A673 (cell line): Measurements from ENCODE around the gene PPP1R3F. TPM values are rescaled to one million over a fixed set of nuclear protein-coding genes. Genes with fewer than 3 reads are reported as not detected.

Experiments used
- BruUV-seq: library from RNA; stranded (reverse); fragments of 400-500 nt; replicated peaks from 2 replicates; lab custom pipeline; 2021; lab: Mats Ljungman, UMichigan
- CTCF ChIA-PET: fragments of 300-600 bp; sonication (Branson Sonifier 250); formaldehyde crosslinking; loops from one replicate; lab custom pipeline; 2022; ENCODE audit warnings: antibody characterized with exemption; lab: Charles Lee
- POLR2A ChIA-PET: fragments of 300-600 bp; sonication (Branson Sonifier 250); formaldehyde crosslinking; loops from one replicate; lab custom pipeline; 2022; ENCODE audit warnings: antibody characterized with exemption; ENCODE audit not compliant: low non-redundant PET; lab: Charles Lee
- DNase-seq: peaks from one replicate; pipeline ENCODE4 v3.0.0-alpha.2; 2015; ENCODE audit warnings: low spot score
- H3K27ac ChIP-seq: fragments of 200-600 bp; sonication (generic); 2 replicates; pipeline ENCODE4 v1.5.1; 2016; ENCODE audit warnings: mixed run types, low read depth, mild to moderate bottlenecking, mixed read lengths, antibody characterized with exemption, low read length; ENCODE audit not compliant: poor library complexity, severe bottlenecking
- H3K27me3 ChIP-seq: fragments of 200-600 bp; sonication (generic); replicated peaks from 2 replicates; pipeline ENCODE4 v1.6.1; 2017; ENCODE audit warnings: mixed run types, low read depth, mild to moderate bottlenecking, mixed read lengths, antibody characterized with exemption, low read length; ENCODE audit not compliant: insufficient read depth, poor library complexity
- H3K36me3 ChIP-seq: fragments of 200-600 bp; sonication (generic); 2 replicates; pipeline ENCODE4 v1.6.1; 2016; ENCODE audit warnings: mixed run types, mild to moderate bottlenecking, mixed read lengths, antibody characterized with exemption, low read length; ENCODE audit not compliant: insufficient read depth, poor library complexity, severe bottlenecking
- H3K4me1 ChIP-seq: fragments of 200-600 bp; sonication (generic); 2 replicates; pipeline ENCODE4 v1.6.1; 2017; ENCODE audit warnings: mixed run types, mild to moderate bottlenecking, mixed read lengths, antibody characterized with exemption, low read length; ENCODE audit not compliant: insufficient read depth, poor library complexity, severe bottlenecking
- H3K4me3 ChIP-seq: fragments of 200-600 bp; sonication (generic); 2 replicates; pipeline ENCODE4 v1.5.1; 2016; ENCODE audit warnings: low read depth, mixed run types, mild to moderate bottlenecking, mixed read lengths, low read length; ENCODE audit not compliant: poor library complexity, severe bottlenecking
- H3K9me3 ChIP-seq: fragments of 200-600 bp; sonication (generic); 2 replicates; pipeline ENCODE4 v1.6.1; 2016; ENCODE audit warnings: mixed run types, low read depth, mild to moderate bottlenecking, mixed read lengths, antibody characterized with exemption, low read length; ENCODE audit not compliant: poor library complexity, severe bottlenecking
- EZH2 ChIP-seq: fragments of 200-600 bp; sonication (generic); IDR thresholded peaks from 2 replicates; pipeline ENCODE4 v1.6.1; 2017; ENCODE audit warnings: borderline replicate concordance, low read depth, mild to moderate bottlenecking, mixed read lengths, antibody characterized with exemption, low read length; ENCODE audit not compliant: poor library complexity, severe bottlenecking
- intact Hi-C: fragments of 100-400 bp; cut with micrococcal nuclease; formaldehyde crosslinking; loops from one replicate; pipeline ENCODE4 v1.10.0; 2022; ENCODE audit not compliant: unreplicated experiment
- total RNA-seq: library from RNA; stranded (reverse); gene quantifications from 2 replicates; pipeline ENCODE4 v1.2.3, GENCODE V29; 2021
- TF ChIP-seq, protein P1 (sequence below): fragments of 300-800, 200-600 bp; sonication (generic); conservative IDR thresholded peaks from 2 replicates; pipeline ENCODE4 v1.5.1; 2017; ENCODE audit warnings: low read depth, mild to moderate bottlenecking, antibody characterized with exemption, low read length, moderate library complexity, mixed read lengths

Gene PPP1R3F
- total RNA-seq, 1 experiment from 2014 or later = 12.3 TPM

DNA sequence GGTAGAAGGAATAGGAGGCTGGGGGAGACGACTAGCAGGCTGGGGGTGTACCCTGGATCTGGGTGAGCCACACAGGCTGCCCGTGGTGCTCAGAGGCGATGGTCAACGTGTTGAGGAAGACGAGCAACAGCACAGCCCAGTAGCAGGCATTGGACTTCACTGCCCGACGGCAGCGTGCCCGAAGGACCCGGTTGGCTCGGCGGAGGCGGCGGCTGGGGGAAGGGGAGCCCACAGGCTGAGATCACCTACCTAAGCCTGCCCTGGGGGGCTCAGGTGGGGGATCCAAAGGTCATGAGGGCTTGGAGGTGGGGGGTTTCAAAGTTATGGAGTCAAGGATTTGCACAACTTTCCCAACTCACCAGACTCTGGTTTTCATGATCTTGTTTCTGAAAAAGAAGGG, 43.7 kb upstream of the PPP1R3F start:
- Histone ChIP-seq H3K4me3 (no peak overlapping the region), H3K9me3 (no peaks in the 10 kb centered on the region), H3K4me1 (no peaks in the 10 kb centered on the region), H3K36me3 (no peaks in the 10 kb centered on the region), H3K27ac (no peak overlapping the region), H3K27me3 (no peaks in the 10 kb centered on the region)
- intact Hi-C loops = no loop called here
- ChIA-PET CTCF (no interaction called here), POLR2A (no interaction called here)
- no peak for DNase-seq
- BruUV-seq = no TSS peak
- TF ChIP-seq, protein P1, sequence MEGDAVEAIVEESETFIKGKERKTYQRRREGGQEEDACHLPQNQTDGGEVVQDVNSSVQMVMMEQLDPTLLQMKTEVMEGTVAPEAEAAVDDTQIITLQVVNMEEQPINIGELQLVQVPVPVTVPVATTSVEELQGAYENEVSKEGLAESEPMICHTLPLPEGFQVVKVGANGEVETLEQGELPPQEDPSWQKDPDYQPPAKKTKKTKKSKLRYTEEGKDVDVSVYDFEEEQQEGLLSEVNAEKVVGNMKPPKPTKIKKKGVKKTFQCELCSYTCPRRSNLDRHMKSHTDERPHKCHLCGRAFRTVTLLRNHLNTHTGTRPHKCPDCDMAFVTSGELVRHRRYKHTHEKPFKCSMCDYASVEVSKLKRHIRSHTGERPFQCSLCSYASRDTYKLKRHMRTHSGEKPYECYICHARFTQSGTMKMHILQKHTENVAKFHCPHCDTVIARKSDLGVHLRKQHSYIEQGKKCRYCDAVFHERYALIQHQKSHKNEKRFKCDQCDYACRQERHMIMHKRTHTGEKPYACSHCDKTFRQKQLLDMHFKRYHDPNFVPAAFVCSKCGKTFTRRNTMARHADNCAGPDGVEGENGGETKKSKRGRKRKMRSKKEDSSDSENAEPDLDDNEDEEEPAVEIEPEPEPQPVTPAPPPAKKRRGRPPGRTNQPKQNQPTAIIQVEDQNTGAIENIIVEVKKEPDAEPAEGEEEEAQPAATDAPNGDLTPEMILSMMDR = no peak
- no peak for TF ChIP-seq EZH2

DNA sequence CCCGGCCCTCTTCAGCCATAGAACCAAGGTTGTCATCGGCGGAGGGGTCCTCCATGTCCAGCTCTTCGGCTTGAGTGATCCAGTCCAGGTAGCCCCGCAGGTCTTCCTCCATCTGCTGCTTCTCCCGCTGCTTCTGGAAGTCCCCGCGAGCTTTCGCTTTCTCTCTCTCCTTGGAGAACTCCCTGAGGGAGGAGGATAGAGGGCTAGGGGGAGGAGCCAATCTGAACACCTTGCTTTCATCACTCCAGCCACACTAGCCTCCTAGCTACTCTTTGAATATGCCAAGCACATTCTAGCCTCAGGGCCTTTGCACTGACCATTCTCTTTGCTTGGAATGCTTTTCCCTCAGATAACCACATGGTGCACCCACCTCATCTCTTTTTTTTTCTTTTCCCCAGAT, 42.6 kb upstream of the PPP1R3F start:
- Histone ChIP-seq H3K27ac (no peak overlapping the region), H3K27me3 (no peaks in the 10 kb centered on the region), H3K4me3 (no peak overlapping the region), H3K36me3 (no peaks in the 10 kb centered on the region), H3K4me1 (no peaks in the 10 kb centered on the region), H3K9me3 (no peaks in the 10 kb centered on the region)
- intact Hi-C loops = no loop called here
- no peak for DNase-seq
- no TSS peak for BruUV-seq
- ChIA-PET CTCF (no interaction called here), POLR2A (no interaction called here)
- TF ChIP-seq, protein P1 = no peak
- no peak for TF ChIP-seq EZH2

DNA sequence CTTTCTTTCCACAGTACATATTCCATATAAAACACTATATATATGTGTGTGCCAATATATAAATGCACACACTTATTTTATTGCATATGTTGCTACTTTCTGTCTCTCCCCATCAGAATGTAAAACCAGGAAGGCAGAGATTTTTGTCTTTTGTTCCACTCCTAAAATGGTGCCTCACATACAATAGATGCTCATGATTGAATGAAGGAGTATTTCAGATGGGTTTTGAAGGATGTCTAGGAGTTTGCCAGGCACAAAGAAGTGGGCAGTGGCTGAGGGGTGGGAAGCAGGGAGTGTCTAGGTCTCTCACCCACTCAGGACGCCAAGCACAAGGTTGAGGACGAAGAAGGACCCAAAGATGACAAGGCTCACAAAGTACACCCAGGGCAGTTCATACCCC, 41.9 kb upstream of the PPP1R3F start:
- intact Hi-C loops = no loop called here
- Histone ChIP-seq H3K36me3 (no peaks in the 10 kb centered on the region), H3K4me3 (no peak overlapping the region), H3K27ac (no peak overlapping the region), H3K4me1 (no peaks in the 10 kb centered on the region), H3K27me3 (no peaks in the 10 kb centered on the region), H3K9me3 (no peaks in the 10 kb centered on the region)
- BruUV-seq = no TSS peak
- TF ChIP-seq EZH2 = no peak
- TF ChIP-seq, protein P1 = no peak
- ChIA-PET CTCF (no interaction called here), POLR2A (no interaction called here)
- no peak for DNase-seq
